Large intestine (tissue), 3 donors: Measurements from ENCODE around the gene MPP1. TPM values are rescaled to one million over a fixed set of nuclear protein-coding genes. Genes with fewer than 3 reads are reported as not detected.

Experiments
- DNase-seq, 2 donors: peaks; one replicate each; pipeline versions ENCODE4 v3.0.0 to v3.0.0-alpha.2; 2013
- H3K27ac ChIP-seq: one replicate; pipeline ENCODE4 v1.5.1; 2013; ENCODE audit warnings: low read length
- H3K27me3 ChIP-seq: 2 replicates; pipeline ENCODE4 v1.6.1; 2013; ENCODE audit warnings: low read length; ENCODE audit not compliant: control insufficient read depth, insufficient read depth
- H3K36me3 ChIP-seq: 2 replicates; pipeline ENCODE4 v1.6.1; 2013; ENCODE audit warnings: low read length; ENCODE audit not compliant: control insufficient read depth, insufficient read depth
- H3K4me1 ChIP-seq: one replicate; pipeline ENCODE4 v1.6.1; 2013; ENCODE audit warnings: low read length; ENCODE audit not compliant: control insufficient read depth, insufficient read depth
- H3K4me3 ChIP-seq: one replicate; pipeline ENCODE4 v1.5.1; 2013; ENCODE audit warnings: low read length
- H3K9me3 ChIP-seq: one replicate; pipeline ENCODE4 v1.6.1; 2013; ENCODE audit warnings: mild to moderate bottlenecking, low read depth, low read length, moderate library complexity; ENCODE audit not compliant: control insufficient read depth
- WGBS: methylation state at CpG from one replicate; pipeline ENCODE4 v1.1.5; 2013; ENCODE audit warnings: low lambda C conversion rate; ENCODE audit not compliant: insufficient coverage; 5-methylcytosine and 5-hydroxymethylcytosine counted together
- polyA plus RNA-seq: library from polyadenylated mRNA; unstranded; fragments of 120-200 nt; gene quantifications from one replicate; pipeline ENCODE4 v1.2.1, GENCODE V29; 2013

MPP1 gene
- polyA plus RNA-seq, 1 donor, result 86.4 TPM

GRCh38 chrX:154776753-154777152, 28.5 kb downstream of the MPP1 start:
- no peaks in the 10 kb centered on the region for H3K4me1 ChIP-seq
- WGBS, result no CpG with 5 or more reads among the region's 2 CpGs
- H3K4me3 ChIP-seq, result no peak overlapping the region
- peaks cover 47% of the 10 kb centered on the region for H3K36me3 ChIP-seq
- no peaks in the 10 kb centered on the region for H3K27me3 ChIP-seq
- no peak overlapping the region for H3K27ac ChIP-seq
- no peak for DNase-seq
- H3K9me3 ChIP-seq, result no peaks in the 10 kb centered on the region

GRCh38 chrX:154775419-154776349, 29.6 kb downstream of the MPP1 start:
- Histone ChIP-seq H3K27me3 (no peaks in the 10 kb centered on the region), H3K9me3 (no peaks in the 10 kb centered on the region), H3K4me1 (no peaks in the 10 kb centered on the region), H3K4me3 (no peak overlapping the region), H3K36me3 (peaks cover 45% of the 10 kb centered on the region), H3K27ac (no peak overlapping the region)
- DNase-seq, result no peak
- WGBS, result no CpG with 5 or more reads among the region's 15 CpGs

- DNase-seq, result no peak
- H3K4me3 ChIP-seq, result no peak overlapping the region
- H3K27me3 ChIP-seq, result no peaks in the 10 kb centered on the region
- H3K27ac ChIP-seq, result no peak overlapping the region
- peaks cover 48% of the 10 kb centered on the region for H3K36me3 ChIP-seq
- no CpG with 5 or more reads among the region's 5 CpGs for WGBS
- H3K4me1 ChIP-seq, result no peaks in the 10 kb centered on the region
- no peaks in the 10 kb centered on the region for H3K9me3 ChIP-seq
Observed at GRCh38 chrX:154774622-154775021, 30.7 kb downstream of the MPP1 start.

- peak; percentile 96 to 97 for DNase-seq
- H3K4me1 ChIP-seq, result peaks cover 6% of the 10 kb centered on the region
- H3K27ac ChIP-seq, result peak within 1 kb of the TSS; percentile 85
- peak within 1 kb of the TSS; percentile 54 for H3K4me3 ChIP-seq
- no peaks in the 10 kb centered on the region for H3K9me3 ChIP-seq
- H3K27me3 ChIP-seq, result no peaks in the 10 kb centered on the region
- H3K36me3 ChIP-seq, result peaks cover 23% of the 10 kb centered on the region
- WGBS, result no CpG with 5 or more reads among the region's 84 CpGs
Observed at GRCh38 chrX:154762537-154763296, 42.6 kb downstream of the MPP1 start, which contains the start of gene DKC1. Gene DKC1, plus strand, starts transcription at chrX:154762864. Its CDS starts 102 bp downstream, at chrX:154762966.

DNA sequence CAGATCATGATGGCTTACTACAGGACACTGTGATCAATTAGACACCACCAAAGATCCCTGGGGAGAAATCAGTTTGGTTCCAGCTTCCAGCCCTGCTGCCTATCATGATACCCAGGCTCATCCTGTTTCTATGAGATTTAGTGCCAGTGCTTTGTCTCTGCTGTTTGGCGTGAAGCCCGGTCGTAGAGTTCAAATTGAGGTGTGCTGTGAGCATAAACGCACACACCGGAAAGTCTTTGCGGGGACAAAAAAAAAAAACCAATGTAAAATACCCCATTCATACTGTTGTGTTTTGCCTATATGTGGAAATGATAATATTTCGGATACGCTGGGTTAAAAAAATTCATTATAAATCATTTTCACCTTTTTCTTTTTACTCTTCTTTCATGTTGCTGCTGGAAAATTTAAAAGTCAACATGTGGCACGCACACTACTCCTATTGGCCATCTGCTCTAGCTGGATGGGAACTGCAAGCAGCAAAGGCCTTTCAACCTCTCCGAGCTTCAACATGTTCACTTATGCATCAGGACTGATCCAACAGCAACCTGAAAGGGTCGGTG, 43.2 kb downstream of the MPP1 start:
- peak in 1 of 2 donors; percentile 9 for DNase-seq
- WGBS, result no CpG with 5 or more reads among the region's 11 CpGs

GRCh38 chrX:154758696-154759095, 46.6 kb downstream of the MPP1 start:
- Histone ChIP-seq H3K4me1 (peaks cover 6% of the 10 kb centered on the region), H3K9me3 (no peaks in the 10 kb centered on the region), H3K27me3 (no peaks in the 10 kb centered on the region), H3K4me3 (no peak overlapping the region), H3K27ac (no peak overlapping the region), H3K36me3 (no peaks in the 10 kb centered on the region)
- no CpG with 5 or more reads among the region's 4 CpGs for WGBS
- no peak for DNase-seq

More for the DNA sequence above, 43.2 kb downstream of the MPP1 start:
- Histone ChIP-seq H3K4me3 (peak overlapping the region; percentile 54), H3K36me3 (peaks cover 19% of the 10 kb centered on the region), H3K4me1 (peaks cover 6% of the 10 kb centered on the region), H3K27ac (peak overlapping the region; percentile 85), H3K9me3 (no peaks in the 10 kb centered on the region), H3K27me3 (no peaks in the 10 kb centered on the region)

- Histone ChIP-seq H3K4me1 (no peaks in the 10 kb centered on the region), H3K9me3 (no peaks in the 10 kb centered on the region), H3K27ac (no peak overlapping the region), H3K27me3 (peaks cover 42% of the 10 kb centered on the region), H3K36me3 (no peaks in the 10 kb centered on the region), H3K4me3 (no peak overlapping the region)
- DNase-seq, result no peak
- no CpG with 5 or more reads among the region's 9 CpGs for WGBS
Observed at GRCh38 chrX:154751669-154752271, 53.5 kb downstream of the MPP1 start.

DNA sequence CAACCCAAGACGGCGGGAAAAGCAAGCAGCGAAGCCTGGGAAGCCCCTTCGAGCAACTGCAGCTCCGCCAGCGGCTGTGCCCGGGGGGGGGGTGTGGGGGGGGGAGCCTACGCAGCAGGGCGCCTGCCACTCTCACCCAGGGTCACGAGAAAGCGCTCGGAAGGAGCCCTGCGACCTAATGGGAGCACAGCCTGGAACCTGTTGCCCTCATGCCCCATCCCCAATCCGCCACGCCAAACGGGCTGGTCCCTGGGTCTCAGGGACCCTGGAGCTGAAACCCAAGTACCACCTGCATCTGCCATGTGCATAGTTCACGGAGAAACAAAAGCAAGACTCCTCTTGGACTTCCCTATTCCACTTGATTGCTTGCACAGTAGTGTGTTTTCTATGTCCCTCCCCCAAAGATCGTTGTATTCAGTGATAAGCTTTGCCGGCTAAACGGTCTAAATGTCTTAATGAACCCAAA, 54.0 kb downstream of the MPP1 start:
- Histone ChIP-seq H3K36me3 (no peaks in the 10 kb centered on the region), H3K4me1 (no peaks in the 10 kb centered on the region), H3K4me3 (no peak overlapping the region), H3K27ac (no peak overlapping the region), H3K27me3 (peaks cover 42% of the 10 kb centered on the region), H3K9me3 (no peaks in the 10 kb centered on the region)
- no CpG with 5 or more reads among the region's 20 CpGs for WGBS
- DNase-seq, result no peak

DNA sequence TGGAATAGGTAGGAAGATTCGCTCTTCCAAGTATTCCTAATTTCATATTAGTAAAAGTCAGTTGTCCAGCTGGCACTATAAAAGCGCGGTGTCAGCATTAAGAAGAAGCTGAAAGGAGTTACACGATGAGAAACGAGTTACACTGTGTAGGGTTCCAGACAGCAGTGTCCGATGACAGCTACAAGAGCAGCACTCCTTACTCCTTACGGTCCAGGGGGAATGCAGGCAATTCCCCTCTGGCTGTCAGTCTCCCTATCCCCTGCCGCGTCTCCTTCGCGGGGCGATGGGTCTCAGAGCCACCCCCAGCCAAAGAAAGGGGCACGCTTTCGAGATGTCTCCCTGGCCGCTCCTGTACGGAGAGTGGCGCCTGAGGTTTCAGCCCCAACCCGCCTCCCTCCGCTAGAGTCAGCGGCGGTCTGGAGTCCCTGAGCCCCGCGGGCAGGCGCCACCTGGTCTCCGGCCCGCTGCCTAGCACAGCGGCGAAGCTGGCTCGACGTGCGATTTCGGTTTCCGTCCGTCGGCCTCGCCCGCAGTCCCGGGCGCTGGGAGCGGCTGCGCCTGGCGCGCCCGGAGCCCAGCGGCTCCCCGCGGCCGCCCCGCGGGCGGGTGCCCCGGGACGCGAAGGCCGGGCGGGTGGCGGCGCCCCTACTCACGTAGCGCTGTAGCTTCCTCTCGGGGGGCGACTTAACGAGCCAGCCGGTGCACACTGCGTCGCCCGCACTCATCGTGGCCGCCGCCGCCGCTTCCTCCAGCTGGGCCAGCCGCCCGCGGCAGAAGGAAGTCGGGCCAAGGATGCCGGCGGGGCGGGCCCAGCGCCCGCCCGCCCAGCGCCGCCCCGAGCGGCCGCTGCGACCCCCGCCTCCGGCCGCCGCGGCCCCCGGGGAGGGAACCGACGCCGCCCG, 54.7 kb downstream of the MPP1 start, which contains the start of gene GAB3:
GAB3 (minus strand) TSS at position 777 of the 902 bp plus-strand sequence; CDS start at position 725, 52 bp downstream.
- Histone ChIP-seq H3K4me1 (no peaks in the 10 kb centered on the region), H3K27me3 (peaks cover 42% of the 10 kb centered on the region), H3K27ac (no peak within 1 kb of the TSS), H3K9me3 (no peaks in the 10 kb centered on the region), H3K4me3 (peak within 1 kb of the TSS; percentile 37), H3K36me3 (no peaks in the 10 kb centered on the region)
- DNase-seq, result peak in 1 of 2 donors; percentile 31
- no CpG with 5 or more reads among the region's 98 CpGs for WGBS
